ENCODE results near the gene VEGFA. TPM values are rescaled to one million over a fixed set of nuclear protein-coding genes. Genes with fewer than 3 reads are reported as not detected.

Gene VEGFA
- total RNA-seq, 1 donor from 2014 or later = 120 TPM

- no peak overlapping the region for H3K4me3 ChIP-seq (ENCODE audit: low read depth, low read length)
- DNase-seq (ENCODE audit: low read depth) = no peak
- TF ChIP-seq CTCF (conservative IDR thresholded peaks at IDR 0.05; ENCODE audit: low read depth, low read length) = no peak
Observed at GRCh38 chr6:43725643-43726580, 44.1 kb upstream of the VEGFA start.

- H3K4me3 ChIP-seq (ENCODE audit: low read depth, low read length) = no peak overlapping the region
- no peak for TF ChIP-seq CTCF (conservative IDR thresholded peaks at IDR 0.05; ENCODE audit: low read depth, low read length)
- DNase-seq (ENCODE audit: low read depth) = no peak
Observed at GRCh38 chr6:43727634-43728033, 42.4 kb upstream of the VEGFA start.

DNA sequence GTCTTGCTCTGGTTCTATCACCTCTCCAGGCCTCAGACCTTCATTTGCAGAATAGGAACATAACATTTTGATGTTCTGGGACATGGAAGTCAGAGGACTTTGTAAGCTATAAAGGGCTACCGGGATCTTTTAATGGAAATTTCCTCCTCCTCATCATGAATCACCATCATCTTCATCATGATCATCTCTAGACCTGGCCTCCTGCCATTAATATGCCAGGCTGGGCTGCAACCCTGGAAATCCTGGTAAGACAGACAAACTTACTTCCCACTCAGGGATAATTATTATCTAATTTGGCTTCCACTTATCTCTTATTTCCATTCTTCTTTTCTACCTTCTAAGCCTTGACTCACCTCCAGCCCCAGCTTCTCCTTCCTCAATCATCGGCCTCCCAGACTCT is 41.4 kb upstream of the VEGFA start:
- no peak for TF ChIP-seq CTCF (conservative IDR thresholded peaks at IDR 0.05; ENCODE audit: low read depth, low read length)
- H3K4me3 ChIP-seq (ENCODE audit: low read depth, low read length) = no peak overlapping the region
- DNase-seq (ENCODE audit: low read depth) = no peak

- DNase-seq (ENCODE audit: low read depth) = no peak
- TF ChIP-seq CTCF (conservative IDR thresholded peaks at IDR 0.05; ENCODE audit: low read depth, low read length) = no peak
- H3K4me3 ChIP-seq (ENCODE audit: low read depth, low read length) = no peak overlapping the region
Observed at GRCh38 chr6:43729537-43729936, 40.5 kb upstream of the VEGFA start.

GRCh38 chr6:43730634-43731033 is 39.4 kb upstream of the VEGFA start:
- DNase-seq (ENCODE audit: low read depth) = no peak
- H3K4me3 ChIP-seq (ENCODE audit: low read depth, low read length) = no peak overlapping the region
- TF ChIP-seq CTCF (conservative IDR thresholded peaks at IDR 0.05; ENCODE audit: low read depth, low read length) = no peak

GRCh38 chr6:43733471-43734293 is 36.3 kb upstream of the VEGFA start:
- DNase-seq (ENCODE audit: low read depth) = no peak
- no peak for TF ChIP-seq CTCF (conservative IDR thresholded peaks at IDR 0.05; ENCODE audit: low read depth, low read length)

More at GRCh38 chr6:43733471-43734293, 36.3 kb upstream of the VEGFA start:
- H3K4me3 ChIP-seq (ENCODE audit: low read depth, low read length) = no peak overlapping the region

Data from epithelial cell of proximal tubule (primary cell).